HG03432 (cell line): ENCODE measurements around the gene SCMH1.

Experiments used
- ATAC-seq: cut with Tn5 transposase; IDR thresholded peaks from one replicate; pipeline ENCODE4 v1.9.1; 2021; ENCODE audit warnings: mild to moderate bottlenecking, moderate library complexity; ENCODE audit not compliant: unreplicated experiment

Gene SCMH1

DNA sequence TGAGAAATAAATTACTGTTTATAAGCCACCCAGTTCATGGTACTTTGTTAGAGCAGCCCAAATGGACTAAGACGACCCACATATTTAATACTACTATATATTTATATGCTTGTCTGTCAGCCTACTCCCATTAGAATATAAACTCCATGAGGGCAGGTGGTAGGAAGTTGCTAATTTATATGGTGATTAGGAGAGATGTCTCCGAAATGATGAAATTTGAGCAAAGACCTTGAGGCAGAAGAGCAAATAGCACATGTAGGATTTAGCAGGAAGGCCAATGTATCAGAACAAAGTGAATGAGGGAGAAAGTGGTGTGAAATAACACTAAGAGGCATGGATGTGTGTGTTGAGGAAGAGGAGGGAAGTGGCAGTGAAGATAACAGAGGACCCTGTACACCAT, 210.0 kb downstream of the SCMH1 start:
- ATAC-seq = no peak

- no peak for ATAC-seq
These were observed 211.1 kb downstream of the SCMH1 start for GRCh38 chr1:41030872-41031616.

GRCh38 chr1:41028034-41028642, 214.0 kb downstream of the SCMH1 start:
- no peak for ATAC-seq

DNA sequence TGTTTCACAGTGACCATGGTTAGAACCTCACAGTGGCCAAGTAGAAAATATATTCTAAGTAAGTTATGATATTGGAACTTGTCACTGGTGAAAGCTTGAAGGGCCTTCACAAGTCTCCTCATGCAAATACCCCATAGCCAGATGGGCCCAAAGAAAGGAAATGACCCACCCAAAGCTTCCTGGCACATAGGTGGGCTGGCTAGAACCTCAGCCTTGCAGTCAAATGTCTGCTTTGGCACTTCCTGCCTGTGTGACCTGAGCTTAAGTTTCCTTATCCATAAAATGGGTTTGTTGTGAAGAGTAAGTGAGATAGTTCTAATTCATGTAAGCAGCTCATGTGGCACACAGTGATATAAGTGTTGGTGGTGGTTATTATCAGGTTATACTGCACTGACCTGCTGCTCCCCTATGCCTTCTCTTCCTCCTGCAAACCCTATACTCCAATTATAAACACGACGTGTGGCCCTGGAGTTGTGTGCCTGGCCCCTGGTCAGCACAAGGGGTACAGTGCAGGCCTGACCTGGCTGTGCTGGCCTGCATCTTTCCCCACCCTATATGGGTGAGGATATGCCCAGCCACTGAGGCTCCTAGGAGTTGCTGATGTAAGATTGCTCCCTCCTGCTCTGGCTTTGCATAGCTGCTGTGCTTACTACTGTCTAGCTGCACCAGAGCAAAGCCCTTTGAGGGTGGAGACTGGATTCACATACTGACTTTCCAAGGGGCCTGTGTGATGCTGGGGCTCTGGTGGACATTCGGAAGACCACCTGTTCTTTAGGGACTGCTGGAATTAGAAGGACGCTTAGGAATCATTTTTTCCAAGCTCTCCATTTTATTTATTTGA, 215.9 kb downstream of the SCMH1 start:
- ATAC-seq = no peak

GRCh38 chr1:41024953-41025352, 217.2 kb downstream of the SCMH1 start:
- no peak for ATAC-seq

DNA sequence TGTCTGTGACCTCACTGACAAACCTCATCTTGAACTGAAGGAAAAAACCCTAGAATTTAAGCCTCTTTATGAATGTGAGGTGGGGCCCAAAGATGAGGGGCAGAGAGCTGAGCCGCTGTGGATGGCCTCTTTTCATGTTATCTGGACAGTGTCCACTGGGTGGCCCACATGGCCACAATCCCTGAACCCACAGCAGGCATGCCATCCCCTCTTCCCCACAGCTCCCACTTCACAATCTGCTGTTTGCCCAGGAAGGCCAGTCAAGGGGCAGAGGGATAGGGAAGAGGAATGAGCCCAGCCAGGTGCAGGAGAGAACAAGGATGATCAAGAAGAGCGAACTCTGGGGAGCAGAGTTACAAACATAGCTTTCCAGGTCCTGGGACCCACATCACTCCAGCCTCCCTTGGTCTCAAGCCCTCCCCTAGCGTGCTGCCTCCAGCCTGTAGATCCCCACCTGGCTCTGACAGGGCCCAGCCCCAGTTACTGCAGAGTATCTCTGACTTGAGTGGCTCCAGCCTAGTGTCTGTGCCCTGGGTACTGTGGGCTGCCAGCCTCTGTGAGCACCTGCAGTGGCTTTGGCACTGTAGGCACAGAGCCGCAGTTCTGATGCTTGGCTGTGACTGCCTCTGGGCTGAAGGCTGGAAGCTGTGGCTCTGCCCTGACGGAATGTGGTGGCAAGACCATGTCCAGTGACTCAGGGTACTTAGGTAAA, 218.7 kb downstream of the SCMH1 start:
- ATAC-seq = no peak

DNA sequence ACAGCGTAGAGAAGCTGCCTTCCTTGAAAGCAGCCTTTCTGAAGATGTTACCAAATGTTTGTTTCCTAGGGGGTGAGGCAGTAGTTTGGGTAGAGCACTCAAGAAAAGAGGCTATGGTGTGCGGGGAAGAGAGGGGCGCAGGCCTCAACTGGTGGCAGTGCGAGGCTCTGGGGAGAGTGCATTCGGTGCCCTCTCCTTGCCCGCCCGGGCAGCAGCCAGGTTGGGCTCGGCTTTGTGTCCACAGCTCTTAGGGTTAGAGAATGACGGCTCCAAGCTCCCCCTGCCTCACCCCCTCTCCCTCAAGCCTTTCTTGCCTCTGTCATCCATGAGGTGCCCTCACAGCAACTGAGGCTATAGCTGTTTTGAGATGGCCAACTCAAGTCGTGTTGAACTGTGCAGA, 219.7 kb downstream of the SCMH1 start:
- ATAC-seq = no peak

GRCh38 chr1:41021526-41022308, 220.4 kb downstream of the SCMH1 start, which contains the start of gene SLFNL1:
SLFNL1 (minus strand) TSS chr1:41021725; CDS start chr1:41020660, 1,065 bp downstream.
- ATAC-seq = no peak

- no peak for ATAC-seq
These were observed 221.5 kb downstream of the SCMH1 start for GRCh38 chr1:41020654-41021053.

GRCh38 chr1:41020109-41020576, 222.0 kb downstream of the SCMH1 start:
- no peak for ATAC-seq

DNA sequence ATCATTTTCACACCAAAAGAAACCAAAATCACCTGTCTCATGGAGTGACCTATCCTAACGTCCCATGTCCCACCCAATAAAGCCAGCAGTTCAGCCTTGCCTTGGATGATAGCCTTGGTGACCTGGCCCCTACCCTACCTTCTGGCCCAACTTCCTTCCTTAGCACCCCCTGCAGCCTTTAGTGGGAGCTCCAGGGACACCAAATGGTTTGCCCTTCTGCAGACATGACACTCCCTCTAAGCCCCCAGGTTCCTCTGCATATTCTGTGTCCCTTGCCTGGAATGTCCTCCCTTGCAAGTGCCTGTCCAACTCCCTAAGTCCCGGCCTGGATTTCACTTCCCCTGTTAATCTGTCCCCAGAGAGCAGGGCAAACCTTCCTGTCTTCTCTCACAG, 222.8 kb downstream of the SCMH1 start:
- ATAC-seq = no peak

GRCh38 chr1:41018018-41018410, 224.1 kb downstream of the SCMH1 start:
- ATAC-seq = no peak

DNA sequence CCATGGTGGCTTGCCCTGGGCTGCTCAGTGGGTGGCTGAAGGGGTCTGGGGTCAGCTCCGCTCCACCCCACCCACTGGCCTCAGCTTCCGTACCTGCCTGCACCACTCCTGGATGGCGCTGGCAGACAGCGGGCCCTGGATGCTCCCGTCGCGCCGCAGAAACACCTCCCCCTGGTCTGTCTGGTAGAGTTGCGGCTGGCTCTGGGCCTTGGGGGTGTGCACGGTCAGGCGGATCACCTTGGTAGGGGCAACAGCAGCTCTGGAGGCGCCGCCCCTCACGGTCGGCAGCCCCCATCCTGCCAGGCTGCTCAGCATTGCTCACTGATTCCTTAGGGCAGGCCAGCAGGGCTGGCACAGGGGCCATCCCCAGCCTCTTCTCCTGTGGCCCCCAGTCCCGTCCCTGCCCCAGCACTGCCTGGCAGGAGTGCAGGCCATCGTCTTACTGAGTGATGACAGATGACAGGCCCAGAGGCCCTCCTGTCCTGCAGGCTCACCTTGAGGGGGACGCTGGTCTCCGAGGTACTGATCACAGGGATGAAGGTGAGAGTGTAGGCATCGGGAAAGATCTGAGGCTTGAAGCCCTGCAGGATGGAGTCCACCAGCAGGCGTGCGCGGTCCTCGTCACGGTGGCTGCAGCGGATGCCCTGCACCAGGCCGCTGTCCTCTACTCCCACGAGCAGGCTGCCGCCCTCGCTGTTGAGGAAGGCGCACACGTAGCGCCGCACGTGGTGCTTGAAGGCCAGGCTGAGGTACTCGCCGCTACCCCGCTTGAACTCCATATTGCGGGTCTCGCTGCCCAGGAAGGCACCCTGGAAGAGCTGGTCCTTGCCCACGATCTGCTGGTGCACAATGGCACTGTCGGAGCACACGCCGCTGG, 224.7 kb downstream of the SCMH1 start:
- ATAC-seq = no peak

- ATAC-seq = no peak
These were observed 226.1 kb downstream of the SCMH1 start for GRCh38 chr1:41015897-41016470.

- no peak for ATAC-seq
These were observed 226.7 kb downstream of the SCMH1 start for GRCh38 chr1:41015281-41015896.

GRCh38 chr1:41014871-41015270, 227.2 kb downstream of the SCMH1 start:
- no peak for ATAC-seq

DNA sequence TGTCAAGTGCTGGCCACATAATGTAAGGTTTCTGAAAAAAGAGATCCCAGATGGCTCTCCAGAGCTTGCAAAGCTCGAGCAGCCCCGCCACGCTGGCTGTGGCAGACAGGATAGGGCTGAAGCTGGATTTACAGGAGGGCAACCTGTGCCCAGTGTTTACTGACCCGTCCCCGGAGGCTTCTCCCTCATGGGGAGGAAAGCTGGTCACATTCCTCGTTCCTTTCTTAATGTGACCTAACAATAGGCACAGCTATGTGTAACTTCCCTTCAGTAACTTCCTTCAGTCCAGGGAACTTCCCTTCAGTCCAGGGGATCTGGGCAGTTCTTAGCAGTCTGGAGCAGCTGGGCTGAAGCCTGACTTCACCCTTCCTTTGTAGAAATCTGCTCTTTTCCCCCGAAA, 228.3 kb downstream of the SCMH1 start:
- no peak for ATAC-seq

- no peak for ATAC-seq
These were observed 229.1 kb downstream of the SCMH1 start for GRCh38 chr1:41013024-41013423.
